ENCODE results near the gene RALGAPA2.

The RALGAPA2 gene

DNA sequence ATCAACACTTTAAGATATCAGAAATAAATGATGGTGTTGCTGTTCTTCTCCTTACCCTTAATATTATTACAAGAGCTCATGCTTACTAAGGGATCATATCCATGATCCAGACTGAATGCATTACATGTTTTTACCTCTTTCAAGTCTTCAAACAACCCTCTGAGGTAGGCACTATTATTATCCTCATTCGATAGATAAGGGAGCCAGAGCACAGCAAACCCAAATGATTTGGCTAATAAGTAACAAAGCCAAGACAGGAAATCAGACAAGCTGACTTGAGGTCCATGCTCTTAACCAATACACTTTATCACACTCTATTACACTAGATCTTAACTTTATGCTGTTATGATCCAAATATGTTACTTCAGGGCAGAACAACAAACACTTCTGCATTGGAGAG, 145.9 kb downstream of the RALGAPA2 start:
- Histone ChIP-seq H3K4me3 (ENCODE audit: low read length) (no peak overlapping the region), H3K36me3 (ENCODE audit: insufficient read depth, low read depth, low read length) (peaks cover 10% of the 10 kb centered on the region), H3K27me3 (ENCODE audit: insufficient read depth, low read length) (no peaks in the 10 kb centered on the region), H3K27ac (ENCODE audit: low read length) (no peak overlapping the region), H3K9me3 (ENCODE audit: insufficient read depth, low read depth, low read length) (no peaks in the 10 kb centered on the region), H3K4me1 (ENCODE audit: insufficient read depth, low read length) (peaks cover 6% of the 10 kb centered on the region; the same call in 1 of the 2 replicates), H3K9ac (ENCODE audit: low read depth, low read length) (no peak overlapping the region)

GRCh38 chr20:20564279-20564678, 148.2 kb downstream of the RALGAPA2 start:
- H3K27ac ChIP-seq (ENCODE audit: low read length): no peak overlapping the region
- no peak overlapping the region for H3K4me3 ChIP-seq (ENCODE audit: low read length)
- H3K9me3 ChIP-seq (ENCODE audit: insufficient read depth, low read depth, low read length): no peaks in the 10 kb centered on the region
- H3K4me1 ChIP-seq (ENCODE audit: insufficient read depth, low read length): peaks cover 2% of the 10 kb centered on the region; the same call in 1 of the 2 replicates
- no peaks in the 10 kb centered on the region for H3K36me3 ChIP-seq (ENCODE audit: insufficient read depth, low read depth, low read length)
- H3K27me3 ChIP-seq (ENCODE audit: insufficient read depth, low read length): no peaks in the 10 kb centered on the region
- no peak overlapping the region for H3K9ac ChIP-seq (ENCODE audit: low read depth, low read length)

DNA sequence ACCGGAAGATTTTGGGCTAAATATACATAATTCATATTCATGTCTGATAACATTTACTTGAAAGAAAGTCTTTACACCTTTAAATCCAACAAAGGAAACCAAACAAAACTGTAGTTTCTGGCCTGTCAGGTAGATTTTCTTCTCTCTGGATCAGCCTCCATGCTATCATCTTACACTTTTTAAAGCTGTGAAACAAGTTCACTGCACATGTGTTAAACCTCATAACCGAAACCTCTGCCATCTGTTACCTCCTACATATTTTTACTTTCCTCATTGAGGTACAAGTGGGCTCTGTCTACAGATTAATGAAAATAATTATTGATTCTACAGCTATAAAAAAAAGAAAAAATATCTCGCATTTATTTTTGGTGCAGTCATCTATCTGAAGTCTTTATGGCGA, 149.9 kb downstream of the RALGAPA2 start:
- Histone ChIP-seq H3K27me3 (ENCODE audit: insufficient read depth, low read length) (no peaks in the 10 kb centered on the region), H3K4me3 (ENCODE audit: low read length) (no peak overlapping the region), H3K4me1 (ENCODE audit: insufficient read depth, low read length) (peaks cover 3% of the 10 kb centered on the region; the same call in 1 of the 2 replicates), H3K9me3 (ENCODE audit: insufficient read depth, low read depth, low read length) (no peaks in the 10 kb centered on the region), H3K9ac (ENCODE audit: low read depth, low read length) (no peak overlapping the region), H3K36me3 (ENCODE audit: insufficient read depth, low read depth, low read length) (no peaks in the 10 kb centered on the region), H3K27ac (ENCODE audit: low read length) (no peak overlapping the region)

DNA sequence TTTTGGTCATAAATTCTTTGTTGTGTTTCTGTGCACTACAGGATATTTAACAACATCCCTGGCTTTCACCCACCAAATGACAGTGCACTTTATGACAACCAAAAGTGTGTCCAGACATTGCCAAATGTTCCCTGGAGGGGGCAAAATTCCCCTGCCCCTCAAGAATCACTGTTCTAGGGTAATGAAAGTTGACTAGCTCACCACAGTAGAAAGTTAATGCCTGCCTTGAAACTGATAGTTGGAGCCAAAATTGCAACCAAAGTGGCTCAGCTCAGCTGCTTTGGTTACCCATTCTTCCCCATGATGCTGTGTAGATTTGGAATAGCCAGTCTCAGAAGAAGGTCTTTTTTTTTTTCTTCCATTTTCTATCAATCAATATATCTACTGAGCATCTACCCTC, 150.6 kb downstream of the RALGAPA2 start:
- Histone ChIP-seq H3K9me3 (ENCODE audit: insufficient read depth, low read depth, low read length) (no peaks in the 10 kb centered on the region), H3K9ac (ENCODE audit: low read depth, low read length) (no peak overlapping the region), H3K27ac (ENCODE audit: low read length) (no peak overlapping the region), H3K4me3 (ENCODE audit: low read length) (no peak overlapping the region), H3K4me1 (ENCODE audit: insufficient read depth, low read length) (peaks cover 3% of the 10 kb centered on the region; the same call in 1 of the 2 replicates), H3K27me3 (ENCODE audit: insufficient read depth, low read length) (no peaks in the 10 kb centered on the region), H3K36me3 (ENCODE audit: insufficient read depth, low read depth, low read length) (no peaks in the 10 kb centered on the region)

- Histone ChIP-seq H3K27ac (ENCODE audit: low read length) (no peak overlapping the region), H3K36me3 (ENCODE audit: insufficient read depth, low read depth, low read length) (no peaks in the 10 kb centered on the region), H3K9me3 (ENCODE audit: insufficient read depth, low read depth, low read length) (no peaks in the 10 kb centered on the region), H3K4me3 (ENCODE audit: low read length) (no peak overlapping the region), H3K4me1 (ENCODE audit: insufficient read depth, low read length) (peaks cover 3% of the 10 kb centered on the region; the same call in 1 of the 2 replicates), H3K27me3 (ENCODE audit: insufficient read depth, low read length) (no peaks in the 10 kb centered on the region), H3K9ac (ENCODE audit: low read depth, low read length) (no peak overlapping the region)
These were observed 151.3 kb downstream of the RALGAPA2 start for GRCh38 chr20:20561172-20561571.

- Histone ChIP-seq H3K4me3 (ENCODE audit: low read length) (no peak overlapping the region), H3K9ac (ENCODE audit: low read depth, low read length) (no peak overlapping the region), H3K9me3 (ENCODE audit: insufficient read depth, low read depth, low read length) (peaks cover 8% of the 10 kb centered on the region), H3K27me3 (ENCODE audit: insufficient read depth, low read length) (no peaks in the 10 kb centered on the region), H3K36me3 (ENCODE audit: insufficient read depth, low read depth, low read length) (peaks cover 5% of the 10 kb centered on the region; the same call in 1 of the 2 replicates), H3K4me1 (ENCODE audit: insufficient read depth, low read length) (peaks cover 3% of the 10 kb centered on the region; the same call in 1 of the 2 replicates), H3K27ac (ENCODE audit: low read length) (no peak overlapping the region)
These were observed 155.0 kb downstream of the RALGAPA2 start for GRCh38 chr20:20557406-20557805.

DNA sequence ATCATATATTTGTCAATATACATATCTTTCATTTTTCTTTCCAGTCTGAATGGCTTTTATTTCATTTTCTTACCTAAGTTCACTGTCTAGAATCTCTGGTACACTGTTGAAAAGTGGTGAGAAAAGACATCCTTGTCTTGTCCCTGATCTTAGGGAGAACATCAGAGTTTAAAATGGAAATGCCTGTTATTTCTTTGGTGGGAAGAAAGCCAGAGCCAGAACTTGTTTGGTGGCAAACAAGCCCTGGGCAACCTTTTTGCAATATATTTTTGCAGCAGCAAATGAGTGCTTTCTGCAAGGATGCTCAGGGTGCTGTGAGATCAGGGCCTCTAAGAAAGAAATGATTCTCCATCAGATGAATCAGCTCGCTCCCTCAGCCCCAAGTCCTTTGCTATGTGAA, 156.6 kb downstream of the RALGAPA2 start:
- Histone ChIP-seq H3K4me1 (ENCODE audit: insufficient read depth, low read length) (peaks cover 3% of the 10 kb centered on the region; the same call in 1 of the 2 replicates), H3K4me3 (ENCODE audit: low read length) (no peak overlapping the region), H3K36me3 (ENCODE audit: insufficient read depth, low read depth, low read length) (peaks cover 5% of the 10 kb centered on the region; the same call in 1 of the 2 replicates), H3K9ac (ENCODE audit: low read depth, low read length) (no peak overlapping the region), H3K27me3 (ENCODE audit: insufficient read depth, low read length) (no peaks in the 10 kb centered on the region), H3K9me3 (ENCODE audit: insufficient read depth, low read depth, low read length) (peaks cover 8% of the 10 kb centered on the region), H3K27ac (ENCODE audit: low read length) (no peak overlapping the region)

- no peak overlapping the region for H3K9ac ChIP-seq (ENCODE audit: low read depth, low read length)
- H3K27me3 ChIP-seq (ENCODE audit: insufficient read depth, low read length): no peaks in the 10 kb centered on the region
- no peak overlapping the region for H3K27ac ChIP-seq (ENCODE audit: low read length)
- H3K36me3 ChIP-seq (ENCODE audit: insufficient read depth, low read depth, low read length): peaks cover 5% of the 10 kb centered on the region; the same call in 1 of the 2 replicates
- peaks cover 3% of the 10 kb centered on the region; the same call in 1 of the 2 replicates for H3K4me1 ChIP-seq (ENCODE audit: insufficient read depth, low read length)
- H3K4me3 ChIP-seq (ENCODE audit: low read length): no peak overlapping the region
- peaks cover 8% of the 10 kb centered on the region for H3K9me3 ChIP-seq (ENCODE audit: insufficient read depth, low read depth, low read length)
These were observed 157.5 kb downstream of the RALGAPA2 start for GRCh38 chr20:20554951-20555350.

DNA sequence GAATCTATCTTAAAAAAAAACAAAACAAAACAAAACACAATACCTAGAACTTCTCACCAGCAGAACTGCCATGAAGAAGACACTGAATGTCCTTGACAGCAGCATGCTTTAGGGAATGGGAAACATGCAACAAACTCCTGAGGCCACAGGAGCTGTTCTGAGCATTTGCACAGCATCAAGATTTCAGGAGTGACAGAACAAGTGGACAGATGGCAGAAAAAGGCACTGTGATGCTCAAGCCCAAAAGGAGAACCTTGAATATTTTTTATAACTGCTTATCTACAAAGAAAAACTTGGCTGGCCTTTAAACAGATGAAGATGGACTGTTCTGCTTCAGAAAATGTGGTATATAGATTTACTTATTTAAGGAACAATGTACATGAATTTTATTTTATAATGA, 158.9 kb downstream of the RALGAPA2 start:
- H3K9me3 ChIP-seq (ENCODE audit: insufficient read depth, low read depth, low read length): peaks cover 8% of the 10 kb centered on the region
- H3K36me3 ChIP-seq (ENCODE audit: insufficient read depth, low read depth, low read length): peaks cover 5% of the 10 kb centered on the region; the same call in 1 of the 2 replicates
- H3K9ac ChIP-seq (ENCODE audit: low read depth, low read length): no peak overlapping the region
- H3K4me3 ChIP-seq (ENCODE audit: low read length): no peak overlapping the region
- peaks cover 2% of the 10 kb centered on the region; the same call in 1 of the 2 replicates for H3K4me1 ChIP-seq (ENCODE audit: insufficient read depth, low read length)
- H3K27me3 ChIP-seq (ENCODE audit: insufficient read depth, low read length): no peaks in the 10 kb centered on the region
- no peak overlapping the region for H3K27ac ChIP-seq (ENCODE audit: low read length)

DNA sequence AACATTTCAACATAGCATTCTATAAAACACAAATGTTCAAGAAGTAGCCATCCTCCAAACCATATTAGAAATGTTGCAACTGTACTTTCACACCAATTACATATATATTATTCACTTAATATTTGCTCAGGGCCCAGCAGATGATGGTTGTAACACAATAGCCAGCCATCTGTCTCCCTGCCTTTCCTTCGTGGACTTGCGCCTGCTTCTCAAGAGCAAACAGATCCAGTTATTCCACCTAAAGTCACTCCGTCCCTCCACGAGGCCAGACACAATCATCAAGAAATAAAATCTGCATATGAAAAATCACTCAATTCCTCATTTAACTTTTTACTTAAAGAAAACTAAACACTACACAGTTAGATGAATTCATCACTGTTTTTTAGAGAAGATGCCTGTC, 160.4 kb downstream of the RALGAPA2 start:
- Histone ChIP-seq H3K27ac (ENCODE audit: low read length) (no peak overlapping the region), H3K9ac (ENCODE audit: low read depth, low read length) (no peak overlapping the region), H3K4me3 (ENCODE audit: low read length) (no peak overlapping the region), H3K36me3 (ENCODE audit: insufficient read depth, low read depth, low read length) (peaks cover 5% of the 10 kb centered on the region; the same call in 1 of the 2 replicates), H3K9me3 (ENCODE audit: insufficient read depth, low read depth, low read length) (peaks cover 8% of the 10 kb centered on the region), H3K27me3 (ENCODE audit: insufficient read depth, low read length) (no peaks in the 10 kb centered on the region), H3K4me1 (ENCODE audit: insufficient read depth, low read length) (peaks cover 2% of the 10 kb centered on the region; the same call in 1 of the 2 replicates)

DNA sequence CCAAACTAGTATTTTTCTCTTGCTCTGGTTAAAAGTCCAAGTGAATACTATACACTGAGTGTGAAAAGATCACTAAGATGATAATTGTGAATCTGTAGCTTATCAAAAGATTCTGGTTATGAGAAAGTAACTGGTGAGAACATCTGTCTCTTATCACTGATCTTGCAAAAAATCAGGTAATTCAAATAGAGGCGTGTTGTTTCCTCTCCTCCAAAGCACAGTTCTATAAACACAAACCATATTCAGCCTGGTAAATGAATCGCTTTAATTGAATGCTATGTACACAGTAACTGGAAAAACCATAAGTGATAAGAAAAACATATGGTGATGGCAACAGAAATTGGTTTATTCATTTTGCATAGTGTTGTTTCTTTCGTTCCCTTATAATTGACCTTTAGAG, 161.0 kb downstream of the RALGAPA2 start:
- peaks cover 2% of the 10 kb centered on the region; the same call in 1 of the 2 replicates for H3K4me1 ChIP-seq (ENCODE audit: insufficient read depth, low read length)
- no peak overlapping the region for H3K27ac ChIP-seq (ENCODE audit: low read length)

GRCh38 chr20:20549704-20550103, 162.7 kb downstream of the RALGAPA2 start:
- H3K4me3 ChIP-seq (ENCODE audit: low read length): no peak overlapping the region
- H3K27me3 ChIP-seq (ENCODE audit: insufficient read depth, low read length): no peaks in the 10 kb centered on the region
- peaks cover 1% of the 10 kb centered on the region for H3K9me3 ChIP-seq (ENCODE audit: insufficient read depth, low read depth, low read length)
- no peak overlapping the region for H3K9ac ChIP-seq (ENCODE audit: low read depth, low read length)
- peaks cover 5% of the 10 kb centered on the region; the same call in 1 of the 2 replicates for H3K36me3 ChIP-seq (ENCODE audit: insufficient read depth, low read depth, low read length)
- no peak overlapping the region for H3K27ac ChIP-seq (ENCODE audit: low read length)
- H3K4me1 ChIP-seq (ENCODE audit: insufficient read depth, low read length): peaks cover 2% of the 10 kb centered on the region; the same call in 1 of the 2 replicates

More for the DNA sequence above, 161.0 kb downstream of the RALGAPA2 start:
- no peak overlapping the region for H3K4me3 ChIP-seq (ENCODE audit: low read length)
- peaks cover 8% of the 10 kb centered on the region for H3K9me3 ChIP-seq (ENCODE audit: insufficient read depth, low read depth, low read length)
- H3K9ac ChIP-seq (ENCODE audit: low read depth, low read length): no peak overlapping the region
- H3K27me3 ChIP-seq (ENCODE audit: insufficient read depth, low read length): no peaks in the 10 kb centered on the region
- H3K36me3 ChIP-seq (ENCODE audit: insufficient read depth, low read depth, low read length): peaks cover 7% of the 10 kb centered on the region; the same call in 1 of the 2 replicates
